MM.1S (cell line): ENCODE measurements around the gene ATP6V1F.

Experiments used
- CTCF ChIP-seq: fragments of 300-600 bp; sonication (generic); IDR thresholded peaks from 2 replicates; pipeline ENCODE4 v1.5.1; 2016; ENCODE audit warnings: antibody characterized with exemption, low read length, mixed read lengths
- EZH2 ChIP-seq: fragments of 300-600 bp; sonication (generic); optimal IDR thresholded peaks from 2 replicates; pipeline ENCODE3; 2017; ENCODE audit warnings: low read depth, mild to moderate bottlenecking, antibody characterized with exemption, low read length, mixed read lengths

DNA sequence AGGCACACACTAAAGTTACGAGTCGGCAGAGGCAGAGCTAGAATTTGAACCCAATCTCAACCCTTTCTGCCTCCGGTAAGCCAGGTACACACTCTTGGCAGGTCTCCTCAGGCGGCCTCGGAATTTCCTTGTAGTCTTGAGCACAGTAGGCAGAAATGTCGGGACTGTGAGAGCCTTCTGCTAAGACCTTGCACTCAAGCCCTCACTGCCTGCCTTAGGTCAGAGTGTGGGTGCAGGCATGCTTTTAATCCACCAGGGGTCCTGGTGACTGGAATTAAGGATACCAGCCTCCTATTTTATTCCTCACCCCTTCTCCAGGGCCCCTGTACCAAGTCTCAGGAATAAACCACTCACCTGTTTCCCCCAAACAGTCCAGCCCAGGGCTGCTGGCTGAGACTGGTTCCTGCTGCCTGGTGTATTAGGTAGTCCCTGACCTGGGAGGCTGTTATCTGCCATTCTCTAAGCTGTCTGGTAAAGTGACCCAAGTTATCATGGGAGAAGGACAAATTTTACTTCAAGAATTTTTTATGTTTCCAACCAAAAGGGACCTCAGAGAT, 855 bp downstream of the ATP6V1F start:
- peak; percentile 83 for TF ChIP-seq CTCF
- no peak for TF ChIP-seq EZH2
